HepG2 (cell line): ENCODE results near the gene CLCNKA. TPM values are rescaled to one million over a fixed set of nuclear protein-coding genes. Genes with fewer than 3 reads are reported as not detected.

Experiments
- ATAC-seq: fragments of 200-7000 bp; cut with Tn5 transposase; 3 replicates; pipeline ENCODE4 v1.9.1; 2020; ENCODE audit warnings: mild to moderate bottlenecking, moderate library complexity
- BruUV-seq: library from RNA; stranded (reverse); fragments of 400-500 nt; replicated peaks from 2 replicates; lab custom pipeline; 2021; lab: Mats Ljungman, UMichigan
- CTCF ChIA-PET: fragments of 300-600 bp; formaldehyde crosslinking; extraction: SDS; loops from one replicate; lab custom pipeline; 2021; ENCODE audit warnings: low total read pairs, inconsistent platforms, low intra/inter-chr PET ratio; lab: Yijun Ruan, JAX
- POLR2A ChIA-PET: fragments of 350-600 bp; sonication (Branson Sonifier 250); formaldehyde crosslinking; loops from one replicate; lab custom pipeline; 2020; ENCODE audit warnings: antibody characterized with exemption, inconsistent platforms; lab: Yijun Ruan, JAX
- DNase-seq: peaks from one replicate; pipeline ENCODE4 v3.0.0-alpha.2; 2015; ENCODE audit warnings: low spot score
- FAIRE-seq: peaks from 3 replicates; lab custom pipeline; 2011; peaks lifted over from hg19 to GRCh38; lab: Jason Lieb, UNC
- H2AFZ ChIP-seq: one replicate; pipeline ENCODE4 v1.6.1; 2011; ENCODE audit warnings: low read length, inconsistent platforms
- H3K27ac ChIP-seq: fragments of 300-600 bp; 3 replicates; pipeline ENCODE4 v1.8.0; 2011; ENCODE audit warnings: mixed run types, mild to moderate bottlenecking, mixed read lengths, low read length, inconsistent platforms; ENCODE audit not compliant: insufficient read depth; ENCODE audit errors: extremely low read length
- H3K27me3 ChIP-seq, 2 experiments: fragments of 200-600 bp in 1 of 2; 2 replicates in 1 of 2; 3 replicates in 1 of 2; pipeline versions ENCODE4 v1.6.0 to v1.8.0; 2011; ENCODE audit warnings: low read length in 2 of 2, mild to moderate bottlenecking in 2 of 2, moderate library complexity in 2 of 2, inconsistent platforms in 1 of 2; ENCODE audit not compliant: insufficient read depth in 2 of 2, control insufficient read depth in 1 of 2
- H3K36me3 ChIP-seq, 2 experiments: fragments of 200-600 bp in 1 of 2; replicated peaks in 1 of 2; 2 replicates in 1 of 2; 3 replicates in 1 of 2; pipeline versions ENCODE4 v1.5.1 to v1.8.0; 2011; ENCODE audit warnings: low read length in 2 of 2, inconsistent platforms in 1 of 2; ENCODE audit not compliant: insufficient read depth in 2 of 2, control insufficient read depth in 1 of 2
- H3K4me1 ChIP-seq: 2 replicates; pipeline ENCODE4 v1.5.1; 2012; ENCODE audit warnings: low read length, inconsistent platforms; ENCODE audit not compliant: insufficient read depth
- H3K4me2 ChIP-seq: 2 replicates; pipeline ENCODE4 v1.6.0; 2011; ENCODE audit warnings: low read depth, low read length, inconsistent platforms
- H3K4me3 ChIP-seq, 3 experiments: fragments of 200-600 bp in 1 of 3; sonication (generic), shearing (Covaris generic) in 1 of 3; replicated peaks in 1 of 3; 2 replicates each; pipeline ENCODE4 v1.5.1; 2011 to 2016; ENCODE audit warnings: low read length in 3 of 3, inconsistent platforms in 2 of 3, low read depth in 2 of 3, mild to moderate bottlenecking in 2 of 3, control low read depth in 1 of 3, mixed read lengths in 1 of 3; ENCODE audit not compliant: insufficient read depth in 1 of 3
- H3K79me2 ChIP-seq: one replicate; pipeline ENCODE4 v1.6.1; 2011; ENCODE audit warnings: low read length, inconsistent platforms; ENCODE audit not compliant: insufficient read depth
- H3K9ac ChIP-seq: 2 replicates; pipeline ENCODE4 v1.6.0; 2011; ENCODE audit warnings: mild to moderate bottlenecking, low read depth, low read length, inconsistent platforms; ENCODE audit not compliant: insufficient read depth
- H3K9me3 ChIP-seq: 2 replicates; pipeline ENCODE4 v1.5.1; 2012; ENCODE audit warnings: mild to moderate bottlenecking, low read length
- H4K20me1 ChIP-seq: 2 replicates; pipeline ENCODE4 v1.6.0; 2011; ENCODE audit warnings: inconsistent platforms, mild to moderate bottlenecking, low read length, moderate library complexity; ENCODE audit not compliant: insufficient read depth
- ATF7-NPFF ChIP-seq: sonication (generic); formaldehyde crosslinking; IDR thresholded peaks from 2 replicates; pipeline ENCODE4 v1.8.1; 2023; ENCODE audit warnings: mild to moderate bottlenecking, low read depth, missing genetic modification reagents, moderate library complexity
- MEF2D ChIP-seq: sonication (generic); formaldehyde crosslinking; IDR thresholded peaks from 2 replicates; pipeline ENCODE4 v1.5.1; 2020; ENCODE audit warnings: mild to moderate bottlenecking, missing genetic modification reagents
- NPAS2 ChIP-seq: sonication (generic); formaldehyde crosslinking; IDR thresholded peaks from 2 replicates; pipeline ENCODE4 v1.8.0; 2022; ENCODE audit warnings: mild to moderate bottlenecking, missing genetic modification reagents, borderline replicate concordance
- ZNF709 ChIP-seq: sonication (generic); formaldehyde crosslinking; IDR thresholded peaks from 2 replicates; pipeline ENCODE4 v1.5.0; 2020; ENCODE audit warnings: mild to moderate bottlenecking, missing genetic modification reagents
- ZNF883 ChIP-seq: sonication (generic); formaldehyde crosslinking; IDR thresholded peaks from 2 replicates; pipeline ENCODE4 v1.5.1; 2020; ENCODE audit warnings: mild to moderate bottlenecking, missing genetic modification reagents; ENCODE audit errors: not compliant biosample characterization
- WGBS: methylation state at CpG from one replicate; pipeline ENCODE4 v1.1.6; 2017; ENCODE audit warnings: low lambda C conversion rate; 5-methylcytosine and 5-hydroxymethylcytosine counted together
- in situ Hi-C: cut with HindIII; loops from 2 replicates; pipeline ENCODE4 v1.10.0; 2017; ENCODE audit warnings: low pct_unique_long_range_greater_than_20kb; ENCODE audit not compliant: extremely low pct_ligation_motif_present
- intact Hi-C: fragments of 100-400 bp; cut with micrococcal nuclease; formaldehyde crosslinking; loops from one replicate; pipeline ENCODE4 v1.10.0; 2022; ENCODE audit not compliant: unreplicated experiment
- polyA plus RNA-seq, 8 experiments: library from polyadenylated mRNA; depleted of rRNA in 3 of 8; stranded (reverse) in 7 of 8; unstranded in 1 of 8; fragments of >200 nt; fragmentation: Illumina TruSeq in 4 of 8; extraction: Trizol in 4 of 8; gene quantifications; 2 replicates each; pipeline versions ENCODE4 v1.2.1 to v1.2.3, GENCODE V29; 2011 to 2016; ENCODE audit warnings: low read depth in 4 of 8, missing spikeins in 1 of 8, mixed read lengths in 1 of 8; ENCODE audit not compliant: insufficient read depth in 1 of 8
- total RNA-seq, 5 experiments: library from RNA; depleted of rRNA; stranded (reverse); fragments of >200 nt; fragmentation: Illumina TruSeq; extraction: Trizol; gene quantifications; 2 replicates each; pipeline ENCODE4 v1.2.3, GENCODE V29; 2016; ENCODE audit warnings: low read depth in 1 of 5
- TF ChIP-seq, protein P1 (sequence below): sonication (generic); formaldehyde crosslinking; IDR thresholded peaks from 2 replicates; pipeline ENCODE4 v1.5.0; 2020; ENCODE audit warnings: mild to moderate bottlenecking, missing genetic modification reagents, borderline replicate concordance

CLCNKA gene
- total and polyA plus RNA-seq, 2 of the 13 experiments (the other 11 are each of a cell fraction or from before 2014, with no cell fraction given): 0.03 TPM; not detected in 1

- WGBS: 59% methylated on average over 12 of the region's 19 CpGs
- peaks cover 9% of the 10 kb centered on the region for H3K4me1 ChIP-seq
- no peak overlapping the region for H2AFZ ChIP-seq
- DNase-seq: no peak
- H3K27me3 ChIP-seq: peaks cover 10 to 34% of the 10 kb centered on the region in 2 experiments
- no peak overlapping the region for H3K4me3 ChIP-seq
- no peaks in the 10 kb centered on the region for H3K9me3 ChIP-seq
- H3K27ac ChIP-seq: no peak overlapping the region
- in situ Hi-C loops: loop anchor here (5.0 kb wide), 1 partner anchor 36 kb away; no protein-coding TSS in a partner anchor
- H3K9ac ChIP-seq: no peak overlapping the region
- H3K79me2 ChIP-seq: no peaks in the 10 kb centered on the region
- CTCF ChIA-PET: no interaction called here
- POLR2A ChIA-PET: no interaction called here
- no peaks in the 10 kb centered on the region for H3K36me3 ChIP-seq
- BruUV-seq: no TSS peak
- no peak overlapping the region for H3K4me2 ChIP-seq
- intact Hi-C loops: no loop called here
- no peak for TF ChIP-seq ATF7-NPFF (CRISPR knock-in tag)
- no peak for TF ChIP-seq ZNF709 (CRISPR knock-in tag)
- TF ChIP-seq MEF2D: no peak
- no peak for TF ChIP-seq NPAS2 (CRISPR knock-in tag)
- TF ChIP-seq, protein P1, sequence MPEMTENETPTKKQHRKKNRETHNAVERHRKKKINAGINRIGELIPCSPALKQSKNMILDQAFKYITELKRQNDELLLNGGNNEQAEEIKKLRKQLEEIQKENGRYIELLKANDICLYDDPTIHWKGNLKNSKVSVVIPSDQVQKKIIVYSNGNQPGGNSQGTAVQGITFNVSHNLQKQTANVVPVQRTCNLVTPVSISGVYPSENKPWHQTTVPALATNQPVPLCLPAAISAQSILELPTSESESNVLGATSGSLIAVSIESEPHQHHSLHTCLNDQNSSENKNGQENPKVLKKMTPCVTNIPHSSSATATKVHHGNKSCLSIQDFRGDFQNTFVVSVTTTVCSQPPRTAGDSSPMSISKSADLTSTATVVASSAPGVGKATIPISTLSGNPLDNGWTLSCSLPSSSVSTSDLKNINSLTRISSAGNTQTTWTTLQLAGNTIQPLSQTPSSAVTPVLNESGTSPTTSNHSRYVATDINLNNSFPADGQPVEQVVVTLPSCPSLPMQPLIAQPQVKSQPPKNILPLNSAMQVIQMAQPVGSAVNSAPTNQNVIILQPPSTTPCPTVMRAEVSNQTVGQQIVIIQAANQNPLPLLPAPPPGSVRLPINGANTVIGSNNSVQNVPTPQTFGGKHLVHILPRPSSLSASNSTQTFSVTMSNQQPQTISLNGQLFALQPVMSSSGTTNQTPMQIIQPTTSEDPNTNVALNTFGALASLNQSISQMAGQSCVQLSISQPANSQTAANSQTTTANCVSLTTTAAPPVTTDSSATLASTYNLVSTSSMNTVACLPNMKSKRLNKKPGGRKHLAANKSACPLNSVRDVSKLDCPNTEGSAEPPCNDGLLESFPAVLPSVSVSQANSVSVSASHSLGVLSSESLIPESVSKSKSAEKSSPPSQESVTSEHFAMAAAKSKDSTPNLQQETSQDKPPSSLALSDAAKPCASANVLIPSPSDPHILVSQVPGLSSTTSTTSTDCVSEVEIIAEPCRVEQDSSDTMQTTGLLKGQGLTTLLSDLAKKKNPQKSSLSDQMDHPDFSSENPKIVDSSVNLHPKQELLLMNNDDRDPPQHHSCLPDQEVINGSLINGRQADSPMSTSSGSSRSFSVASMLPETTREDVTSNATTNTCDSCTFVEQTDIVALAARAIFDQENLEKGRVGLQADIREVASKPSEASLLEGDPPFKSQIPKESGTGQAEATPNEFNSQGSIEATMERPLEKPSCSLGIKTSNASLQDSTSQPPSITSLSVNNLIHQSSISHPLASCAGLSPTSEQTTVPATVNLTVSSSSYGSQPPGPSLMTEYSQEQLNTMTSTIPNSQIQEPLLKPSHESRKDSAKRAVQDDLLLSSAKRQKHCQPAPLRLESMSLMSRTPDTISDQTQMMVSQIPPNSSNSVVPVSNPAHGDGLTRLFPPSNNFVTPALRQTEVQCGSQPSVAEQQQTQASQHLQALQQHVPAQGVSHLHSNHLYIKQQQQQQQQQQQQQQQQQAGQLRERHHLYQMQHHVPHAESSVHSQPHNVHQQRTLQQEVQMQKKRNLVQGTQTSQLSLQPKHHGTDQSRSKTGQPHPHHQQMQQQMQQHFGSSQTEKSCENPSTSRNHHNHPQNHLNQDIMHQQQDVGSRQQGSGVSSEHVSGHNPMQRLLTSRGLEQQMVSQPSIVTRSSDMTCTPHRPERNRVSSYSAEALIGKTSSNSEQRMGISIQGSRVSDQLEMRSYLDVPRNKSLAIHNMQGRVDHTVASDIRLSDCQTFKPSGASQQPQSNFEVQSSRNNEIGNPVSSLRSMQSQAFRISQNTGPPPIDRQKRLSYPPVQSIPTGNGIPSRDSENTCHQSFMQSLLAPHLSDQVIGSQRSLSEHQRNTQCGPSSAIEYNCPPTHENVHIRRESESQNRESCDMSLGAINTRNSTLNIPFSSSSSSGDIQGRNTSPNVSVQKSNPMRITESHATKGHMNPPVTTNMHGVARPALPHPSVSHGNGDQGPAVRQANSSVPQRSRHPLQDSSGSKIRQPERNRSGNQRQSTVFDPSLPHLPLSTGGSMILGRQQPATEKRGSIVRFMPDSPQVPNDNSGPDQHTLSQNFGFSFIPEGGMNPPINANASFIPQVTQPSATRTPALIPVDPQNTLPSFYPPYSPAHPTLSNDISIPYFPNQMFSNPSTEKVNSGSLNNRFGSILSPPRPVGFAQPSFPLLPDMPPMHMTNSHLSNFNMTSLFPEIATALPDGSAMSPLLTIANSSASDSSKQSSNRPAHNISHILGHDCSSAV (CRISPR knock-in tag): no peak
- no peak for TF ChIP-seq ZNF883 (CRISPR knock-in tag)
- H4K20me1 ChIP-seq: no peaks in the 10 kb centered on the region
- FAIRE-seq: no peak
- ATAC-seq: no peak
Observed at GRCh38 chr1:16047791-16048475, 26.1 kb downstream of the CLCNKA start.
